ENCODE measurements around the gene RNF214.
"Not testable (repeated sequence)": the region's sequence is repeated elsewhere in the genome, so short reads cannot be mapped to it uniquely, and the experiment has no call there.

The RNF214 gene

GRCh38 chr11:117232092-117232878 is at the start of gene RNF214:
Gene RNF214 (plus strand): TSS chr11:117232671. CDS start chr11:117234273, 1,602 bp downstream.
- in situ Hi-C loops (cut with HindIII; ENCODE audit: low sequenced_read_pairs) = no loop called here

GRCh38 chr11:117183178-117183577 is 49.3 kb upstream of the RNF214 start:
- in situ Hi-C loops (cut with HindIII; ENCODE audit: low sequenced_read_pairs) = not testable (repeated sequence)

- in situ Hi-C loops (cut with HindIII; ENCODE audit: low sequenced_read_pairs) = no loop called here
Observed at GRCh38 chr11:117183724-117184349, 48.6 kb upstream of the RNF214 start.

- in situ Hi-C loops (cut with HindIII; ENCODE audit: low sequenced_read_pairs) = no loop called here
Observed at GRCh38 chr11:117185736-117186430, 46.6 kb upstream of the RNF214 start.

GRCh38 chr11:117186431-117186761 is 46.1 kb upstream of the RNF214 start:
- in situ Hi-C loops (cut with HindIII; ENCODE audit: low sequenced_read_pairs) = no loop called here

GRCh38 chr11:117187007-117187406 is 45.5 kb upstream of the RNF214 start:
- in situ Hi-C loops (cut with HindIII; ENCODE audit: low sequenced_read_pairs) = no loop called here

- in situ Hi-C loops (cut with HindIII; ENCODE audit: low sequenced_read_pairs) = no loop called here
Observed at GRCh38 chr11:117187428-117187798, 45.1 kb upstream of the RNF214 start.

- in situ Hi-C loops (cut with HindIII; ENCODE audit: low sequenced_read_pairs) = no loop called here
Observed at GRCh38 chr11:117187799-117188481, 44.5 kb upstream of the RNF214 start.

GRCh38 chr11:117188620-117189081 is 43.8 kb upstream of the RNF214 start:
- in situ Hi-C loops (cut with HindIII; ENCODE audit: low sequenced_read_pairs) = no loop called here

- in situ Hi-C loops (cut with HindIII; ENCODE audit: low sequenced_read_pairs) = no loop called here
Observed at GRCh38 chr11:117189191-117189940, 43.1 kb upstream of the RNF214 start.

- in situ Hi-C loops (cut with HindIII; ENCODE audit: low sequenced_read_pairs) = no loop called here
Observed at GRCh38 chr11:117189941-117190544, 42.4 kb upstream of the RNF214 start.

GRCh38 chr11:117191680-117192400 is 40.6 kb upstream of the RNF214 start:
- in situ Hi-C loops (cut with HindIII; ENCODE audit: low sequenced_read_pairs) = no loop called here

GRCh38 chr11:117192401-117192875 is 40.0 kb upstream of the RNF214 start:
- in situ Hi-C loops (cut with HindIII; ENCODE audit: low sequenced_read_pairs) = no loop called here

- in situ Hi-C loops (cut with HindIII; ENCODE audit: low sequenced_read_pairs) = no loop called here
Observed at GRCh38 chr11:117193130-117194020, 39.1 kb upstream of the RNF214 start.

- in situ Hi-C loops (cut with HindIII; ENCODE audit: low sequenced_read_pairs) = no loop called here
Observed at GRCh38 chr11:117194267-117194666, 38.2 kb upstream of the RNF214 start.

- in situ Hi-C loops (cut with HindIII; ENCODE audit: low sequenced_read_pairs) = no loop called here
Observed at GRCh38 chr11:117195258-117195657, 37.2 kb upstream of the RNF214 start.

- in situ Hi-C loops (cut with HindIII; ENCODE audit: low sequenced_read_pairs) = no loop called here
Observed at GRCh38 chr11:117195761-117196160, 36.7 kb upstream of the RNF214 start.

- in situ Hi-C loops (cut with HindIII; ENCODE audit: low sequenced_read_pairs) = no loop called here
Observed at GRCh38 chr11:117197006-117197405, 35.5 kb upstream of the RNF214 start.

Measured in endothelial cell of hepatic sinusoid (primary cell).